PC-3 (cell line): ENCODE results near the gene PTHLH. TPM values are rescaled to one million over a fixed set of nuclear protein-coding genes. Genes with fewer than 3 reads are reported as not detected.
A peak's percentile ranks its signal among the peaks of the same experiment; 100 is the strongest.

ENCODE experiments used
- ATAC-seq: fragments of 200-7000 bp; cut with Tn5 transposase; 2 replicates; pipeline ENCODE4 v1.9.1; 2020; ENCODE audit warnings: mild to moderate bottlenecking, moderate library complexity
- BruUV-seq: library from RNA; stranded (reverse); fragments of 400-500 nt; replicated peaks from 2 replicates; lab custom pipeline; 2021; lab: Mats Ljungman, UMichigan
- CTCF ChIA-PET: fragments of 300-600 bp; sonication (Branson Sonifier 250); formaldehyde crosslinking; loops from one replicate; lab custom pipeline; 2022; ENCODE audit warnings: antibody characterized with exemption; lab: Charles Lee
- POLR2A ChIA-PET: fragments of 300-600 bp; sonication (Branson Sonifier 250); formaldehyde crosslinking; loops from one replicate; lab custom pipeline; 2022; ENCODE audit warnings: antibody characterized with exemption; ENCODE audit not compliant: unreplicated experiment; lab: Charles Lee
- DNase-seq: peaks from one replicate; pipeline ENCODE4 v3.0.0-alpha.2; 2015
- H2AFZ ChIP-seq: fragments of 300-600 bp; sonication (generic); 2 replicates; pipeline ENCODE4 v1.6.0; 2016; ENCODE audit warnings: antibody characterized with exemption, low read length
- H3F3A ChIP-seq: fragments of 300-600 bp; sonication (generic); one replicate; pipeline ENCODE4 v1.6.0; 2017; ENCODE audit warnings: antibody characterized with exemption, low read length, control low read depth, mild to moderate bottlenecking; ENCODE audit not compliant: unreplicated experiment
- H3K27ac ChIP-seq: fragments of 300-600 bp; sonication (generic); 2 replicates; pipeline ENCODE4 v1.5.1; 2016; ENCODE audit warnings: mild to moderate bottlenecking, low read length
- H3K27me3 ChIP-seq: fragments of 300-600 bp; sonication (generic); 2 replicates; pipeline ENCODE4 v1.6.1; 2016; ENCODE audit warnings: low read length, mixed read lengths
- H3K36me3 ChIP-seq: fragments of 300-600 bp; sonication (generic); 2 replicates; pipeline ENCODE4 v1.6.1; 2016; ENCODE audit warnings: low read depth, mixed run types, low read length, mixed read lengths
- H3K4me1 ChIP-seq: fragments of 300-600 bp; sonication (generic); 2 replicates; pipeline ENCODE4 v1.5.1; 2016; ENCODE audit warnings: low read length; ENCODE audit not compliant: insufficient read depth
- H3K4me2 ChIP-seq: fragments of 300-600 bp; sonication (generic); 2 replicates; pipeline ENCODE4 v1.6.0; 2016; ENCODE audit warnings: low read length
- H3K4me3 ChIP-seq: fragments of 300-600 bp; sonication (generic); 2 replicates; pipeline ENCODE4 v1.5.1; 2016; ENCODE audit warnings: mild to moderate bottlenecking, low read length, mixed read lengths
- H3K79me2 ChIP-seq: fragments of 300-600 bp; sonication (generic); 2 replicates; pipeline ENCODE4 v1.6.1; 2017; ENCODE audit warnings: low read length, mixed read lengths
- H3K9ac ChIP-seq: fragments of 300-600 bp; sonication (generic); 2 replicates; pipeline ENCODE4 v1.6.0; 2016; ENCODE audit warnings: mild to moderate bottlenecking, low read length
- H3K9me2 ChIP-seq: fragments of 300-600 bp; sonication (generic); replicated peaks from 2 replicates; pipeline ENCODE4 v1.6.1; 2016; ENCODE audit warnings: mixed run types, low read length, mixed read lengths
- H3K9me3 ChIP-seq: fragments of 300-600 bp; sonication (generic); 2 replicates; pipeline ENCODE4 v1.6.1; 2016; ENCODE audit warnings: low read length, mixed read lengths
- H4K20me1 ChIP-seq: fragments of 300-600 bp; sonication (generic); 2 replicates; pipeline ENCODE4 v1.6.1; 2016; ENCODE audit warnings: low read length, mixed read lengths
- EZH2 ChIP-seq: fragments of 300-600 bp; sonication (generic); IDR thresholded peaks from one replicate; pipeline ENCODE4 v1.6.1; 2017; ENCODE audit warnings: antibody characterized with exemption, mild to moderate bottlenecking, low read length; ENCODE audit not compliant: unreplicated experiment
- EZH2phosphoT487 ChIP-seq: fragments of 300-600 bp; sonication (generic); IDR thresholded peaks from 2 replicates; pipeline ENCODE4 v1.6.1; 2018; ENCODE audit warnings: mild to moderate bottlenecking, antibody characterized with exemption, low read length, borderline replicate concordance
- intact Hi-C: fragments of 100-400 bp; cut with micrococcal nuclease; formaldehyde crosslinking; loops from 2 replicates; pipeline ENCODE4 v1.9.0; 2023
- total RNA-seq: library from RNA; depleted of rRNA; stranded (reverse); fragments of >200 nt; gene quantifications from 2 replicates; pipeline ENCODE4 v1.2.3, GENCODE V29; 2014
- TF ChIP-seq, protein P1 (sequence below): fragments of 300-600 bp; sonication (generic); conservative IDR thresholded peaks from 2 replicates; pipeline ENCODE4 v1.5.1; 2017; ENCODE audit warnings: antibody characterized with exemption, low read depth, mild to moderate bottlenecking, low read length

The PTHLH gene
- total RNA-seq, 1 experiment from 2014 or later = 383 TPM

DNA sequence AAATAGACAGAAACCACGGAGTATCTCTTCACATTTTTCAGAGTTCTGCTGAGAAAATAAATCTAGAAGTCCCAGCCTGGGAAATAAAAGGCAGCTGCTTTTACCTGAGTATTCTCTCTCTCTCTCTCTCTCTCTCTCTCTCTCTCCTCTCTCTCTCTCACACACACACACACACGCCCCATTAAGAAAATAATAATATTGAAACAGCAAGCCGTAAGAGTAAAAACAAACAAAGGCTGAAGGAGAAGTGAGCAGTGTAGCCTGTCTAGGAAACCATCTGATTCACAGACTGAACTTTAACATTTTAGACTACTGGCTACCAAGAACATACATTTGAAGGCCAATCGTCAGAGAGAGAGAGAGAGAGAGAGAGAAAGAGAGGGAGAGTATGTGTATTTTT lies 8.4 kb downstream of the PTHLH start:
- intact Hi-C loops = loop anchor here (10.0 kb wide), 1 partner anchor 721 kb away; no protein-coding TSS in a partner anchor
- H3K27ac ChIP-seq = peak overlapping the region; percentile 76
- ATAC-seq (no peak; the same call in 1 of the 2 replicates), DNase-seq (peak; percentile 66)
- H3K4me1 ChIP-seq = peaks cover 49% of the 10 kb centered on the region
- peaks cover 25% of the 10 kb centered on the region for H4K20me1 ChIP-seq
- ChIA-PET POLR2A (no interaction called here), CTCF (interaction anchor here (0.6 kb wide), 1 partner anchor 908 kb away, joined by 3 read pairs; no protein-coding TSS in a partner anchor)
- H3K9ac ChIP-seq = no peak overlapping the region; the same call in 1 of the 2 replicates
- peak overlapping the region; percentile 82 for H3K4me2 ChIP-seq
- BruUV-seq = no TSS peak
- TF ChIP-seq, protein P1, sequence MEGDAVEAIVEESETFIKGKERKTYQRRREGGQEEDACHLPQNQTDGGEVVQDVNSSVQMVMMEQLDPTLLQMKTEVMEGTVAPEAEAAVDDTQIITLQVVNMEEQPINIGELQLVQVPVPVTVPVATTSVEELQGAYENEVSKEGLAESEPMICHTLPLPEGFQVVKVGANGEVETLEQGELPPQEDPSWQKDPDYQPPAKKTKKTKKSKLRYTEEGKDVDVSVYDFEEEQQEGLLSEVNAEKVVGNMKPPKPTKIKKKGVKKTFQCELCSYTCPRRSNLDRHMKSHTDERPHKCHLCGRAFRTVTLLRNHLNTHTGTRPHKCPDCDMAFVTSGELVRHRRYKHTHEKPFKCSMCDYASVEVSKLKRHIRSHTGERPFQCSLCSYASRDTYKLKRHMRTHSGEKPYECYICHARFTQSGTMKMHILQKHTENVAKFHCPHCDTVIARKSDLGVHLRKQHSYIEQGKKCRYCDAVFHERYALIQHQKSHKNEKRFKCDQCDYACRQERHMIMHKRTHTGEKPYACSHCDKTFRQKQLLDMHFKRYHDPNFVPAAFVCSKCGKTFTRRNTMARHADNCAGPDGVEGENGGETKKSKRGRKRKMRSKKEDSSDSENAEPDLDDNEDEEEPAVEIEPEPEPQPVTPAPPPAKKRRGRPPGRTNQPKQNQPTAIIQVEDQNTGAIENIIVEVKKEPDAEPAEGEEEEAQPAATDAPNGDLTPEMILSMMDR = no peak
- TF ChIP-seq EZH2phosphoT487 (no peak), EZH2 (no peak)
- H3F3A ChIP-seq = peaks cover 28% of the 10 kb centered on the region
- no peak overlapping the region for H2AFZ ChIP-seq
- H3K4me3 ChIP-seq = peak overlapping the region; percentile 1; the same call in 1 of the 2 replicates
- H3K27me3 ChIP-seq = no peaks in the 10 kb centered on the region
- H3K36me3 ChIP-seq = peaks cover 55% of the 10 kb centered on the region
- H3K79me2 ChIP-seq = peaks cover 62% of the 10 kb centered on the region
- H3K9me3 ChIP-seq = no peaks in the 10 kb centered on the region
- no peaks in the 10 kb centered on the region for H3K9me2 ChIP-seq

DNA sequence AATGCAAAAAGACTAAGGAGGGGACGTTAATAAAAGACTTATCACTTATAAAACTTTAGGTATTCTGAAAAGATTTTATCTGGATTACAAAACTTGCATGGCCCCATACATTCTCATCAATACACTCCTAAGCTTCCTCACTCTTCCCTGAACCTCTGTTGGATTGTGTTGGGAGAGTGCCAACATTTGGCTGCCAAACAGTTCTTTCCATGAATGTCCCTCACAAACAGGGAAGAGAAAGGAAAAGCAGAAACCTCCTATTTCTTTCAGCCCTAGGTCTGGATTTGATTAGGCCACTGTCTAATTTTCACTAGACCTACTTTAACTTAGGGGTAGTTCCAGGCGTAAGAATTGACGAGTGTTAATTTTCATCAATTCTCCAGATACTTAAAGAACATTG lies 11.7 kb downstream of the PTHLH start:
- Histone ChIP-seq H3K79me2 (peaks cover 30% of the 10 kb centered on the region), H3K9me3 (no peaks in the 10 kb centered on the region), H3K27ac (no peak overlapping the region), H3K9me2 (no peaks in the 10 kb centered on the region), H3K9ac (no peak overlapping the region), H3K4me2 (no peak overlapping the region), H3F3A (peaks cover 5% of the 10 kb centered on the region), H3K27me3 (no peaks in the 10 kb centered on the region), H3K4me1 (peaks cover 23% of the 10 kb centered on the region), H4K20me1 (0 out of 2 replicates have a peak, but pooled peaks cover 10% of the 10 kb centered on the region), H3K36me3 (peaks cover 42% of the 10 kb centered on the region), H3K4me3 (no peak overlapping the region), H2AFZ (no peak overlapping the region)
- BruUV-seq = no TSS peak
- TF ChIP-seq EZH2phosphoT487 (no peak), EZH2 (no peak)
- TF ChIP-seq, protein P1 = no peak
- DNase-seq = no peak
- ATAC-seq = no peak
- intact Hi-C loops = loop anchor here (10.0 kb wide), 1 partner anchor 724 kb away; no protein-coding TSS in a partner anchor
- ChIA-PET POLR2A (no interaction called here), CTCF (no interaction called here)

DNA sequence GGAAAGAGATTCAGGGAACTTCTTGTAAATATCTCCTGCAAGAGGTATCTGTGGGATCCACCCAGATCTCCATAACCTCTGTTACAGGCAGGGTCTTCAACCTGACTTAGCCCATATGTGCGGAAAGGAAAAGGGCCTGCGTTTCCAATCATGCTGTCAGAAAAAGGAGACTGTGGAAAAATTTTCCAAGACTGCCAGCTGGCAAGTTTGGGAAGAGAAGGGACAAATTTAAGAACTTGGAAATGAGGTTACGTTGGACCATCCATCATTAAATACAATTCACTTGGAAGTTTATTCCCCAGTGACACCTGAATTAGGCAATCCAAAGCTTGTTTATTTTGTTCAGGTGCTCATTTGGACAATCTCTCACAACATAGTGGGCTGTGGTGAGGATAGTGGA lies 13.9 kb downstream of the PTHLH start:
- H3K9ac ChIP-seq = no peak overlapping the region
- no peaks in the 10 kb centered on the region for H3F3A ChIP-seq
- H3K79me2 ChIP-seq = peaks cover 9% of the 10 kb centered on the region
- ATAC-seq (no peak), DNase-seq (no peak)
- H3K36me3 ChIP-seq = peaks cover 20% of the 10 kb centered on the region
- H3K4me1 ChIP-seq = peaks cover 1% of the 10 kb centered on the region
- 0 out of 2 replicates have a peak, but pooled peaks cover 8% of the 10 kb centered on the region for H4K20me1 ChIP-seq
- no peaks in the 10 kb centered on the region for H3K9me2 ChIP-seq
- H3K4me2 ChIP-seq = no peak overlapping the region
- no peaks in the 10 kb centered on the region for H3K27me3 ChIP-seq
- no peak overlapping the region for H2AFZ ChIP-seq
- no TSS peak for BruUV-seq
- H3K9me3 ChIP-seq = no peaks in the 10 kb centered on the region
- H3K4me3 ChIP-seq = no peak overlapping the region
- no peak for TF ChIP-seq EZH2phosphoT487
- TF ChIP-seq, protein P1 = no peak
- TF ChIP-seq EZH2 = no peak
- POLR2A ChIA-PET = interaction anchor here (0.6 kb wide), 1 partner anchor 138 kb away, joined by 3 read pairs; no protein-coding TSS in a partner anchor
- CTCF ChIA-PET = no interaction called here
- H3K27ac ChIP-seq = no peak overlapping the region
- intact Hi-C loops = no loop called here
